Gastroesophageal sphincter (tissue), 3 donors: ENCODE results near the gene SIPA1L3.

ENCODE experiments used
- POLR2A ChIP-seq, 2 donors: fragments of 450-650 bp; IDR thresholded peaks; one replicate each; pipeline ENCODE4 v1.6.1; 2017; ENCODE audit warnings: antibody characterized with exemption in 2 of 2, mild to moderate bottlenecking in 2 of 2, moderate library complexity in 1 of 2
- TF ChIP-seq, protein P1 (sequence below), 4 experiments: fragments of 200-600 bp in 2 of 4; fragments of 450-650 bp in 2 of 4; sonication (generic) in 1 of 4; IDR thresholded peaks; one replicate each; pipeline ENCODE4 v1.5.1; 2017 to 2019; ENCODE audit warnings: antibody characterized with exemption in 4 of 4, mild to moderate bottlenecking in 2 of 4, moderate library complexity in 2 of 4

DNA sequence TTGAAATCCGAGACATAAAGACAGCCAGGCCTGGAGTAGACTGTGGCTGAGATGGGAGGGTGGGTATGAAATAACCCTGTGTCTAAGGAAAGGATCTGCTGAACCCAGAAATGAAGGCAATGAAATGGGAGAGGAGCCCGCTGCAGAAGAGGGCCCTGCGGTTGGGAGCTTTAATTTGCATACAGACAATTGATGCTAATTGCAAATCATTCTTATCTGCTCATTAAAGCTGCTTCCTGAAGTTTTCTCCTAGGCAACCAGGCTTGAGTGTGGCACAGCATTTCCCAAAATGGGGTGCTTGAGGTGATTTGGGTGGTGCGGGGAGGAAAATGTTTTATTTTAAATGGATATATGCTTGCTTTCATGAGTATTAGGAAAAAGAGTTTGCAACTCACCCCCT is 261.6 kb downstream of the SIPA1L3 start:
- TF ChIP-seq POLR2A (IDR thresholded peaks at IDR 0.05), result no peak
- TF ChIP-seq, protein P1, sequence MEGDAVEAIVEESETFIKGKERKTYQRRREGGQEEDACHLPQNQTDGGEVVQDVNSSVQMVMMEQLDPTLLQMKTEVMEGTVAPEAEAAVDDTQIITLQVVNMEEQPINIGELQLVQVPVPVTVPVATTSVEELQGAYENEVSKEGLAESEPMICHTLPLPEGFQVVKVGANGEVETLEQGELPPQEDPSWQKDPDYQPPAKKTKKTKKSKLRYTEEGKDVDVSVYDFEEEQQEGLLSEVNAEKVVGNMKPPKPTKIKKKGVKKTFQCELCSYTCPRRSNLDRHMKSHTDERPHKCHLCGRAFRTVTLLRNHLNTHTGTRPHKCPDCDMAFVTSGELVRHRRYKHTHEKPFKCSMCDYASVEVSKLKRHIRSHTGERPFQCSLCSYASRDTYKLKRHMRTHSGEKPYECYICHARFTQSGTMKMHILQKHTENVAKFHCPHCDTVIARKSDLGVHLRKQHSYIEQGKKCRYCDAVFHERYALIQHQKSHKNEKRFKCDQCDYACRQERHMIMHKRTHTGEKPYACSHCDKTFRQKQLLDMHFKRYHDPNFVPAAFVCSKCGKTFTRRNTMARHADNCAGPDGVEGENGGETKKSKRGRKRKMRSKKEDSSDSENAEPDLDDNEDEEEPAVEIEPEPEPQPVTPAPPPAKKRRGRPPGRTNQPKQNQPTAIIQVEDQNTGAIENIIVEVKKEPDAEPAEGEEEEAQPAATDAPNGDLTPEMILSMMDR (IDR thresholded peaks at IDR 0.05), result no peak
